SK-N-SH treated with all-trans-retinoic acid at 6 μM for 48 hours (cell line): ENCODE data around the gene ABCB8.
A peak's percentile ranks its signal among the peaks of the same experiment; 100 is the strongest.

Experiments
- ATAC-seq: fragments of 200-7000 bp; cut with Tn5 transposase; 3 replicates; pipeline ENCODE4 v1.9.1; 2020; ENCODE audit warnings: mild to moderate bottlenecking, moderate library complexity
- ARNTL ChIP-seq: fragments of 450-650 bp; formaldehyde crosslinking; IDR thresholded peaks from 2 replicates; pipeline ENCODE4 v1.5.0; 2020; ENCODE audit warnings: low read depth, mild to moderate bottlenecking, moderate library complexity, borderline replicate concordance
- BACH2 ChIP-seq: fragments of 250-450 bp; sonication (Bioruptor Pico); IDR thresholded peaks from 2 replicates; pipeline ENCODE4 v1.9.0; 2021; ENCODE audit warnings: mild to moderate bottlenecking, borderline replicate concordance
- ESRRG ChIP-seq: fragments of 250-450 bp; sonication (Bioruptor Pico); IDR thresholded peaks from 2 replicates; pipeline ENCODE4 v1.6.1; 2021; ENCODE audit warnings: mild to moderate bottlenecking
- GLIS3 ChIP-seq: fragments of 250-450 bp; sonication (Bioruptor Pico); IDR thresholded peaks from 2 replicates; pipeline ENCODE4 v1.5.0; 2020; ENCODE audit warnings: mild to moderate bottlenecking, moderate library complexity
- ISL1 ChIP-seq: fragments of 250-450 bp; sonication (Bioruptor Pico); IDR thresholded peaks from 2 replicates; pipeline ENCODE4 v2.1.2; 2022; ENCODE audit warnings: mild to moderate bottlenecking, moderate library complexity
- PPARA ChIP-seq: fragments of 250-450 bp; sonication (Bioruptor Pico); IDR thresholded peaks from 2 replicates; pipeline ENCODE4 v1.5.0; 2020; ENCODE audit warnings: mild to moderate bottlenecking, borderline replicate concordance
- RARB ChIP-seq: fragments of 250-450 bp; sonication (Bioruptor Pico); IDR thresholded peaks from 2 replicates; pipeline ENCODE4 v1.8.0; 2021; ENCODE audit warnings: mild to moderate bottlenecking, moderate library complexity
- SNAI2 ChIP-seq: fragments of 250-450 bp; sonication (Bioruptor Pico); IDR thresholded peaks from 2 replicates; pipeline ENCODE4 v1.5.0; 2020; ENCODE audit warnings: mild to moderate bottlenecking, moderate library complexity
- TCF4 ChIP-seq: fragments of 250-450 bp; sonication (Bioruptor Pico); IDR thresholded peaks from 2 replicates; pipeline ENCODE4 v1.8.0; 2021; ENCODE audit warnings: mild to moderate bottlenecking, moderate library complexity, borderline replicate concordance
- TOX ChIP-seq: fragments of 250-450 bp; sonication (Bioruptor Pico); IDR thresholded peaks from 2 replicates; pipeline ENCODE4 v1.8.0; 2021; ENCODE audit warnings: mild to moderate bottlenecking, moderate library complexity, borderline replicate concordance
- ZC3H10 ChIP-seq: fragments of 250-450 bp; sonication (Bioruptor Pico); IDR thresholded peaks from 2 replicates; pipeline ENCODE4 v1.5.1; 2021; ENCODE audit warnings: mild to moderate bottlenecking, moderate library complexity
- ZFP3 ChIP-seq: fragments of 250-450 bp; sonication (Bioruptor Pico); IDR thresholded peaks from 2 replicates; pipeline ENCODE4 v1.5.0; 2020; ENCODE audit warnings: mild to moderate bottlenecking, moderate library complexity
- ZFP30 ChIP-seq: fragments of 450-650 bp; formaldehyde crosslinking; IDR thresholded peaks from 2 replicates; pipeline ENCODE4 v1.5.0; 2022; ENCODE audit warnings: mild to moderate bottlenecking, moderate library complexity
- ZNF8 ChIP-seq: fragments of 450-650 bp; formaldehyde crosslinking; IDR thresholded peaks from 2 replicates; pipeline ENCODE4 v1.5.0; 2020; ENCODE audit warnings: mild to moderate bottlenecking, moderate library complexity
- TF ChIP-seq, protein P1 (sequence below): fragments of 250-450 bp; sonication (Bioruptor Pico); IDR thresholded peaks from 2 replicates; pipeline ENCODE4 v1.8.0; 2020; ENCODE audit warnings: mild to moderate bottlenecking, moderate library complexity, borderline replicate concordance
- TF ChIP-seq, protein P2 (sequence below): fragments of 250-450 bp; sonication (Bioruptor Pico); IDR thresholded peaks from 2 replicates; pipeline ENCODE4 v1.5.0; 2020; ENCODE audit warnings: mild to moderate bottlenecking, moderate library complexity
- TF ChIP-seq, protein P3 (sequence below): fragments of 250-450 bp; sonication (Bioruptor Pico); IDR thresholded peaks from 2 replicates; pipeline ENCODE4 v1.8.0; 2021; ENCODE audit warnings: low read depth, mild to moderate bottlenecking, moderate library complexity, borderline replicate concordance
- TF ChIP-seq, protein P4 (sequence below): fragments of 250-450 bp; sonication (Bioruptor Pico); IDR thresholded peaks from 2 replicates; pipeline ENCODE4 v1.5.1; 2020; ENCODE audit warnings: low read depth, mild to moderate bottlenecking, moderate library complexity
- TF ChIP-seq, protein P5 (sequence below): fragments of 250-450 bp; sonication (Bioruptor Pico); IDR thresholded peaks from 2 replicates; pipeline ENCODE4 v1.5.1; 2021; ENCODE audit warnings: mild to moderate bottlenecking, moderate library complexity

ABCB8 gene

DNA sequence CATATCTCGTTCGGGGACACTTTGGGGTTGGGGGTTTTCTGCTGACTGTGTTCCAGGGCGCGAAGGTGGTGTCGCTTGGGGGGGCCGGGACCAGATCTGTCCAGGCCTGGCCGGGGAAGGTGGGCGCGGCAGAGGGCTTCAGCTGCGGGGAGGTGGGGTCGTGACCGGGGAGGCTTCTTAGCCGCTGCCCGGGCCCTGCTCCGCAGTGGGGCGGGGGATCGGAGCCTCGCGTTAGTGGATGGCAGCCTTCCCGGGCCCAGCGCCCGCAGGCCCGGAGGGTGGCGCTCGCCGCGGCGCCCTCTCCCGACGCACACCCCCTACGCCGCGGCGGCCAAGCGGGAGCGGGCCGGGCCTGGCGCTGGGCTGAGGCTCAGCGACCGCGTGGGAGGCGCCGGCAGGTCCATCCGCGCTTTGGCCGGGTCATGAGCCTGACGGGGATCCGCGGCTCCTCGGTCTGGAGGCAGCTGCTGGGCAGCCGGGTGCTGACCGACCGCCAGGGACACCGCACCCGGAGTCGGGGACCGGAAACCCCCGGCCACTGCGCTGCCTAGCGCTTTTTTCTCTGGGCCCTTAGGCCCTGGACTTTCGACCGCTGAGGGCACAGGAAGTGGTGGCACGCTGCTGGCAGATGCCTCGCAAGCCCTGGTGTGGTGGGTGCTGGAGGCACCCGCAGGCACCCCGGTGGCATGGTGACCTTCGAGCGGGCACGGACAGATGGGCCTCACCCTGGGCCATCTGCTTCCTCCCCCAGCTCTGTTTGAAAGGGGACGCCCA, 59.2 kb downstream of the ABCB8 start:
- ATAC-seq = peak; percentile 57
- TF ChIP-seq ZC3H10 (CRISPR knock-in tag) = no peak
- TF ChIP-seq ZFP30 (CRISPR knock-in tag) = no peak
- TF ChIP-seq, protein P1, sequence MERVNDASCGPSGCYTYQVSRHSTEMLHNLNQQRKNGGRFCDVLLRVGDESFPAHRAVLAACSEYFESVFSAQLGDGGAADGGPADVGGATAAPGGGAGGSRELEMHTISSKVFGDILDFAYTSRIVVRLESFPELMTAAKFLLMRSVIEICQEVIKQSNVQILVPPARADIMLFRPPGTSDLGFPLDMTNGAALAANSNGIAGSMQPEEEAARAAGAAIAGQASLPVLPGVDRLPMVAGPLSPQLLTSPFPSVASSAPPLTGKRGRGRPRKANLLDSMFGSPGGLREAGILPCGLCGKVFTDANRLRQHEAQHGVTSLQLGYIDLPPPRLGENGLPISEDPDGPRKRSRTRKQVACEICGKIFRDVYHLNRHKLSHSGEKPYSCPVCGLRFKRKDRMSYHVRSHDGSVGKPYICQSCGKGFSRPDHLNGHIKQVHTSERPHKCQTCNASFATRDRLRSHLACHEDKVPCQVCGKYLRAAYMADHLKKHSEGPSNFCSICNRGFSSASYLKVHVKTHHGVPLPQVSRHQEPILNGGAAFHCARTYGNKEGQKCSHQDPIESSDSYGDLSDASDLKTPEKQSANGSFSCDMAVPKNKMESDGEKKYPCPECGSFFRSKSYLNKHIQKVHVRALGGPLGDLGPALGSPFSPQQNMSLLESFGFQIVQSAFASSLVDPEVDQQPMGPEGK (CRISPR knock-in tag) = no peak
- peak; percentile 25; the same call in 1 of the 2 replicates for TF ChIP-seq TCF4
- no peak for TF ChIP-seq ZFP3 (CRISPR knock-in tag)
- TF ChIP-seq ZNF8 (CRISPR knock-in tag) = no peak

DNA sequence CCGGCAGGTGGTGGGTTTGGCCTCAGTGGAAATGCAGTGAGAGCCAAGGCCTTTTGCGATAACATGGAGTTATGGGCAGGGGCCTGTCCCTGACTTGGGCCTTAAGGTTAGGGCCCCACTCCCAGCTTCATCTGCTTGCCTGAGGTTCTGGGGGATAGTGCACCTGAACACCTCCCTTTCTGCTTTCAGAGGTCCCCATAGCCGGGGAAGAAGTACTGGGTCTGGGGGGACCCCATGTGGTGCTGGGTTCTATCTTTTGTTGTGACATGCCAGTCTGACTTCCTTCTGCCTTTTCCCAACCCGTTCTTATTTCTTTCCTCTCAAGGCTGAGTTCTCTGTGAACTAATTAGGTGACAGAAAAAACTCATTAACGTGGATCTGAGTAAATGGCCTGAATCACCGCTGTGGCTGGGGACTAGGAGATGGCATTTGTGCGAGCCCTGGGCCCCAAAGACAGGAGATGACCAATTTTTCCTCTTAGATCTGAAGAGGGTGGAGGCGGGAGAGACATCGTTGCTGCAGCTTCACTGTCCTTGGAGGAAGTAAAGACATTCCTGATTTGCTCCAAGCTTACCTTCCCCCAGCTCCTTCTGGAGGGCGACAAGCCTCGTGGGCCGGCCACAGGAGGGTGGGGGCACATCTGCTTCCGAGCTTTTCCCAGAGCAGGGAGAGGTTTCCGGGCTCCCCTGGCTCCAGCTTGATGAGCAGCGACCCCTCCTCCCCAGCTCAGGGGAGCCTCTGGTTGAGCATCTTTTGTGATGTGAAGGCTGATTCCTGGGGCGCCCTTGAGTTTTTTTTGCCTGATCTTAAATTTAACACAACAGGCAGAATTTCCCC, 60.0 kb downstream of the ABCB8 start:
- ATAC-seq = no peak; the same call in 2 of the 3 replicates
- TF ChIP-seq, protein P1 (CRISPR knock-in tag) = no peak
- TF ChIP-seq, protein P2, sequence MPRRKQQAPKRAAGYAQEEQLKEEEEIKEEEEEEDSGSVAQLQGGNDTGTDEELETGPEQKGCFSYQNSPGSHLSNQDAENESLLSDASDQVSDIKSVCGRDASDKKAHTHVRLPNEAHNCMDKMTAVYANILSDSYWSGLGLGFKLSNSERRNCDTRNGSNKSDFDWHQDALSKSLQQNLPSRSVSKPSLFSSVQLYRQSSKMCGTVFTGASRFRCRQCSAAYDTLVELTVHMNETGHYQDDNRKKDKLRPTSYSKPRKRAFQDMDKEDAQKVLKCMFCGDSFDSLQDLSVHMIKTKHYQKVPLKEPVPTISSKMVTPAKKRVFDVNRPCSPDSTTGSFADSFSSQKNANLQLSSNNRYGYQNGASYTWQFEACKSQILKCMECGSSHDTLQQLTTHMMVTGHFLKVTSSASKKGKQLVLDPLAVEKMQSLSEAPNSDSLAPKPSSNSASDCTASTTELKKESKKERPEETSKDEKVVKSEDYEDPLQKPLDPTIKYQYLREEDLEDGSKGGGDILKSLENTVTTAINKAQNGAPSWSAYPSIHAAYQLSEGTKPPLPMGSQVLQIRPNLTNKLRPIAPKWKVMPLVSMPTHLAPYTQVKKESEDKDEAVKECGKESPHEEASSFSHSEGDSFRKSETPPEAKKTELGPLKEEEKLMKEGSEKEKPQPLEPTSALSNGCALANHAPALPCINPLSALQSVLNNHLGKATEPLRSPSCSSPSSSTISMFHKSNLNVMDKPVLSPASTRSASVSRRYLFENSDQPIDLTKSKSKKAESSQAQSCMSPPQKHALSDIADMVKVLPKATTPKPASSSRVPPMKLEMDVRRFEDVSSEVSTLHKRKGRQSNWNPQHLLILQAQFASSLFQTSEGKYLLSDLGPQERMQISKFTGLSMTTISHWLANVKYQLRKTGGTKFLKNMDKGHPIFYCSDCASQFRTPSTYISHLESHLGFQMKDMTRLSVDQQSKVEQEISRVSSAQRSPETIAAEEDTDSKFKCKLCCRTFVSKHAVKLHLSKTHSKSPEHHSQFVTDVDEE = no peak
- TF ChIP-seq, protein P3, sequence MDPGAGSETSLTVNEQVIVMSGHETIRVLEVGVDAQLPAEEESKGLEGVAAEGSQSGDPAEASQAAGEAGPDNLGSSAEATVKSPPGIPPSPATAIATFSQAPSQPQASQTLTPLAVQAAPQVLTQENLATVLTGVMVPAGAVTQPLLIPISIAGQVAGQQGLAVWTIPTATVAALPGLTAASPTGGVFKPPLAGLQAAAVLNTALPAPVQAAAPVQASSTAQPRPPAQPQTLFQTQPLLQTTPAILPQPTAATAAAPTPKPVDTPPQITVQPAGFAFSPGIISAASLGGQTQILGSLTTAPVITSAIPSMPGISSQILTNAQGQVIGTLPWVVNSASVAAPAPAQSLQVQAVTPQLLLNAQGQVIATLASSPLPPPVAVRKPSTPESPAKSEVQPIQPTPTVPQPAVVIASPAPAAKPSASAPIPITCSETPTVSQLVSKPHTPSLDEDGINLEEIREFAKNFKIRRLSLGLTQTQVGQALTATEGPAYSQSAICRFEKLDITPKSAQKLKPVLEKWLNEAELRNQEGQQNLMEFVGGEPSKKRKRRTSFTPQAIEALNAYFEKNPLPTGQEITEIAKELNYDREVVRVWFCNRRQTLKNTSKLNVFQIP (CRISPR knock-in tag) = no peak
- TF ChIP-seq ISL1 = no peak
- no peak for TF ChIP-seq ZFP3 (CRISPR knock-in tag)
- TF ChIP-seq GLIS3 (CRISPR knock-in tag) = no peak
- TF ChIP-seq, protein P4, sequence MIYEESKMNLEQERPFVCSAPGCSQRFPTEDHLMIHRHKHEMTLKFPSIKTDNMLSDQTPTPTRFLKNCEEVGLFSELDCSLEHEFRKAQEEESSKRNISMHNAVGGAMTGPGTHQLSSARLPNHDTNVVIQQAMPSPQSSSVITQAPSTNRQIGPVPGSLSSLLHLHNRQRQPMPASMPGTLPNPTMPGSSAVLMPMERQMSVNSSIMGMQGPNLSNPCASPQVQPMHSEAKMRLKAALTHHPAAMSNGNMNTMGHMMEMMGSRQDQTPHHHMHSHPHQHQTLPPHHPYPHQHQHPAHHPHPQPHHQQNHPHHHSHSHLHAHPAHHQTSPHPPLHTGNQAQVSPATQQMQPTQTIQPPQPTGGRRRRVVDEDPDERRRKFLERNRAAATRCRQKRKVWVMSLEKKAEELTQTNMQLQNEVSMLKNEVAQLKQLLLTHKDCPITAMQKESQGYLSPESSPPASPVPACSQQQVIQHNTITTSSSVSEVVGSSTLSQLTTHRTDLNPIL (CRISPR knock-in tag) = no peak
- TF ChIP-seq TCF4 = no peak
- TF ChIP-seq, protein P5, sequence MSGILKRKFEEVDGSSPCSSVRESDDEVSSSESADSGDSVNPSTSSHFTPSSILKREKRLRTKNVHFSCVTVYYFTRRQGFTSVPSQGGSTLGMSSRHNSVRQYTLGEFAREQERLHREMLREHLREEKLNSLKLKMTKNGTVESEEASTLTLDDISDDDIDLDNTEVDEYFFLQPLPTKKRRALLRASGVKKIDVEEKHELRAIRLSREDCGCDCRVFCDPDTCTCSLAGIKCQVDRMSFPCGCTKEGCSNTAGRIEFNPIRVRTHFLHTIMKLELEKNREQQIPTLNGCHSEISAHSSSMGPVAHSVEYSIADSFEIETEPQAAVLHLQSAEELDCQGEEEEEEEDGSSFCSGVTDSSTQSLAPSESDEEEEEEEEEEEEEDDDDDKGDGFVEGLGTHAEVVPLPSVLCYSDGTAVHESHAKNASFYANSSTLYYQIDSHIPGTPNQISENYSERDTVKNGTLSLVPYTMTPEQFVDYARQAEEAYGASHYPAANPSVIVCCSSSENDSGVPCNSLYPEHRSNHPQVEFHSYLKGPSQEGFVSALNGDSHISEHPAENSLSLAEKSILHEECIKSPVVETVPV (CRISPR knock-in tag) = no peak
- no peak for TF ChIP-seq ARNTL (CRISPR knock-in tag)
- no peak for TF ChIP-seq BACH2 (CRISPR knock-in tag)
- TF ChIP-seq ESRRG (CRISPR knock-in tag) = no peak
- TF ChIP-seq ZFP30 (CRISPR knock-in tag) = no peak
- no peak for TF ChIP-seq PPARA (CRISPR knock-in tag)
- TF ChIP-seq SNAI2 (CRISPR knock-in tag) = no peak
- no peak for TF ChIP-seq RARB (CRISPR knock-in tag)
- no peak for TF ChIP-seq ZNF8 (CRISPR knock-in tag)
- no peak for TF ChIP-seq TOX (CRISPR knock-in tag)
